NCI-H345 (cell line): ENCODE results near the gene SH3BP1.
"Not testable (repeated sequence)": the region's sequence is repeated elsewhere in the genome, so short reads cannot be mapped to it uniquely, and the experiment has no call there.

ENCODE experiments used
- DNase-seq: peaks from one replicate; lab custom pipeline; 2025; lab: John Stamatoyannopoulos, UW

Gene SH3BP1

DNA sequence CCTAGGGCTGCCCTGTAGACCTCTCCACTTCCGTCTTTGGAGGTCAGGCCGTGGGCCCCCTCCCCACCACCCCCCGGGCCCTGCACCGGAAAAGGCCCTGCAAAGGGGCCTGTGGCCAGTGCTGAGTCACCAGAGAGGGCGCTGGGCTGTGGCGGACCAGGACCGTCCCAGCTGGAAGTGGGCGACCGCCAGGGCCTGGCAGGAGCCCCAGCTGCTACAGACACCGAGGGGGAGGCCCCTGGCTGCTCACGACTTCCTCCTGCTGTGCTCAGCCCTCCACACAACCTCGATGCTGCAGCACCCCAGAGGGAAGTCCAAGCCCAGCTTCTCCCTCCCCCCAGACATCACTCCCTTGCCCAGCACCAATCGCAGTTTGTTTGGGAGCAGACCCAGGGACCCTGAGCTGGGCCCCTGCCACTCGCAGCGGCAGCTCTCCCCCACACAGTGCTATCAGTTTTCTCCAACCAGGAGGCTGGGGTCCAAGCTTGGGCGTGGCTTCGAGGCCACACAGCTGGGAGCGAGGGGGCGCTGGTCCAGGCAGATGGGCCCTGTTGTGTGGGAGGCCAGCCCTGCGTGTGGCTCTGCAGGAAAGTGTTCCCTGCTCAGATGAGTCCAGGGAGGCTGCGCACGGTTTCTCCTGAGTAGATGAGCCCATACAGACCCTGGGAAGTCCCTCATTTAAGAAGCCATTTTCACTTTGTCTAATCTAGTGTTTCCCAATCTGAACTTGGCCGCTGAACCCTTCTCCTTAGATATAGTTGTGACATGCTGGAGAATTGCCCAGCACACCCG, 5.6 kb upstream of the SH3BP1 start:
- no peak for DNase-seq

DNA sequence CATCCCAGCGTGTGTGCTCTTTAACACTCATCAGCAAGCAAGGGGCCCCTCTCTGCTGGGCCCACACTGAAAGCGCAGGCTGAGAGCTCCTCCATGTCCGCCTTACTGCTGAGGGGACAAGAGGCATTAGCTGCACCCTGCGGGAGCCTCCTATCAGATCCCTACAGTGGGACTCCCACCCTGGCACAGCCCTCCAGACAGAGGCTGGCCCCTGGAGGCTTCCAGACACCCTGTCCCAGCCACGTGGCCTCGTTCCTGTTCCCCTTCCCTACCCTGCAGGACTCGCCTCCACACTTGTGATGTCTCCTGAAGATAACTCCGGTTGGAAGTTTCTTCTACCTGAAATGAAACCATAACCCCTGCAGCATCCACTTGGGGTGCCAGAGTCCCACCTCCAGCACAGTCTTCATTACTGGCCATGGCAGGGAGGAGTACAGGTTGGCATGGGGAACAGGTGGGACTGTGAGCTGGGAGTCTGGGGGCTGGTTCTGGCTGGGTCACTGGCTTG, 5.0 kb upstream of the SH3BP1 start:
- no peak for DNase-seq

DNA sequence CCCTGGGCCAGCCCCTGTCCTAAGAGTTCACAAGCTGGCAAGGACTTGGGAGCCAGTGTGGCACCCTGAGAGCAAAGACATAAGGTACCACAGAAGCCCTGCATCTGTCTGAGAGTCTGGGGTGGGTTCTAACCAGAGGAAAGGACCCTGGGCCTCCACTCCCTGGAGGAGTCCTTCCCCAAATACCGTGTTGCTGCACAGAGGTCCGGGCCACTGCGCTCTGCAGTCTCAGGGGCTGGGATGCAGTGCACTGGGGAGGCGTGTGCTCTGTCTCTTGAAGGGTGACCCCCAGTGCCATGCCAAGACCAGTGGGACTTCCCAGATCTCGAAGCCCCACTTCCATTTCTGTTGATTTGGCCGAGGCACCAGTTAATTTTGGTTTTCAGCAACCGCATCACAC, 4.3 kb upstream of the SH3BP1 start:
- no peak for DNase-seq

DNA sequence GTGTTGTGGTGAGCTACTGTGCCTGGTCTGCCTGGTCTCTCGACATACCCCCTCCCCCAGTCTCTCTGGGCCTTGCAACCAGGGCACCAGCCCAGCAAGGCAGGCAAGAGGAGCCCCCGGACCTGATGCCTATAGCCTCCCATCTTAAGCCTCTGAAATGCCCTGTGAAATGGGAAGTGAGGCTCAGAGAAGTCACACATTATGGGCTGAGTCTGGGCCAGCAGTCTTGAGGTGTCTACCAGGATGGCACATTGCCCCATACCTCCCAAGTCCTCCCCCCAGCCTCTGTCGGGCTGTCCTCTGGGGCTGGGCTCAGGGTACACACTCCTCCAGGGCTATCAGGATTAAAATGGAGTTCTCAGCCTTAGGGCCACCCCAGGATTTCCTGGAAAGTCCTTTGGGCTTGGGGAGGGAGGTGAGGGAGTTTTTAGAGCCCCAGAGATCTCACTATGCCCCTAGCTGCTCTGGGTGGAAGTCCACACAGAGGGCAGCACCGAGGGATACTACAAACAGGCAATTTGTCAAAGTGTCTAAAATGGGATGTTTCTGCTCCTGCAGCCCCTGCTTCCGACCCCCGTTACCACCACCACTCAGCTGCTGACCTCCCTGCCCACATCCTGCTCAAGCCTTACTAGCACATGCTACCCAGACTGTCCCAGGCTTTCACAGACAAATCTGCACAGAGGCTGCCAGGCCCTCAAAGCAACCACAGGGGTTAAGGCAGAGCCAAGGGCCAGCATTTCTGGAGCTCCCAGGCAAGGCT, 3.1 kb upstream of the SH3BP1 start:
- no peak for DNase-seq

DNA sequence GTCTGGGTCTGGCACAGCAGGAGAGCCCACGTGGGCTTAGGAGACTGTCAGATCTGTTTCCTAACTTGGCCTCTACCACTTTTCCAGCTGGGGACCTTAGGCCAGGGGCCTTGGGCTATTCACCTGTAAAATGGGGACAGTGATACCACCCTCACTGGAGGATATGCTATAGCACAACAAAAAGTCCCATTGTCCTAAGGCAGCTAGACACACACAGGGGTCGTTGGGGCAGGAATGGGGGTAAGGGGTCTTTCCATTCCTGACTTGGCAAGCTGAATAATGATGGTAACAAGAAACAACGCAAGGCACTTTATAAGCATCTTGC, 2.6 kb upstream of the SH3BP1 start:
- DNase-seq = no peak

DNA sequence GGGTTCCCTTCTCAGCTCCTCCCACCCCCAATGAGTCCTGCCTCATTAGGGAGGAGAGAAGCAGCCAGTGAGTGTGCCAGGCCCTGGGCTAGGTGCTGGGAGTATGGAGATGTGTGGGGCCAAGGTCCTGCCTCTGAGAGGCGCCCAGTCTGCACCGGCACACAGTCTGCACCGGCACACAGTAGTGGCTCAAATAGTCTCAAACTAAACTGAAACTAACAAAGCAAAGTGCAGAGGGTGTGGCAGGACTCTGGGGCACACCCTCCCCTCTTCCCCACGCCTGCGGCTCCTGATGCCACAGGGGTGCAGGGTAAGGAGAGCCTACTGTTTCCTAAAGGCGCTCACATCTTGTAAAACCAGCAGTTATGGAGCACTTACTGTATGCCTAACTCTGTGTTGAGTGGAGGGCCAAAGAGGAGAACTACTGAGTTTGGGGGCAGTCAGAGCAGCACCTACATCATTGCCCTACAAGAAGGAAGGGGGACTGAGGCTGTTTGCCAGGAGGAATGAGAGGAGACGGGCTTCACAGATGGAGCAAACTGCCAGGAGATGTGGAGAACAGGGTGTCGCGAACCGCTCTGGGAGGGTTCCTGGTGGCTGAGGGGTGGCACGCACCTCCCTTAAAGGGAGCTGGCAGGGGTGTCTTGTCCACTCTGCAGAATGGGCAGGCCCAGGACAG, 939 bp upstream of the SH3BP1 start:
- no peak for DNase-seq

DNA sequence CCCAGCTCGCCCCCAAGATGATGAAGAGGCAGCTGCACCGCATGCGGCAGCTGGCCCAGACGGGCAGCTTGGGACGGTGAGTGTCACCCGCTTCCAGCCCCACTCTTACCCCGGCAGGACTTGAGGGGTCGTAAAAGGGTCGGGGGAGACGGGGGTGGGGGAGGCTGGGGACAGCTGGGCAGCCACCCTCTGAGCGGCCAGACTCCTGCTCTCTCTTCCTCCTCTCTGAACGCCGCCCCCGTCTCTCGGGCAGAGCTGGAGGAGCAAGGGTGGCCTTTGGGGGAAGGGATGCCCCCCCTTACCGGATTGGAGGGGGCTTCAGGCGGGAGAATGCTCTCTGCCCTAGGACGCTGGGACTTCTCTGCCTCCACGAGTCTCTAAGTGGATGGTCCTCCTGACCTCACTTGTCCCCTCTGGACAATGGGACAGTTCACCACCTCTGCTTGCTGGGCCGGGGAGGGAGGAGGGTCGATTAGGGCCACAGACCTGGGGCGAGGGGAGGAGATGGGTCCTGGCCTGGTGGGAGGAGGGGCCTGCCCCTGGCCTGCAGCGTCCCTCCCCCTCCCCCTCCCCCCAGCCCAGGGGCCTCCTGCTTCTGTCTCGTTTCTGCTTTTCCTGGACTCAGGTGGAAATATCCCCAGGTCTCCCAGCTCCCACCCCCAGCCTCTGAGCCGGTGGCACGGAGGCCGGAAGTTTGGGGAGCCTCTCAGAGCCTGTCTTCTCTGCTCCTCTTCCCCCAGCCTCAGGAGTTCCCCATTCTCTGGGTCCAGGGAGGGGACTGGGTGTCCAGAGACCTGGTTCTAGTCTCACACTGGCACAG, 512 bp downstream of the SH3BP1 start:
- DNase-seq = no peak

DNA sequence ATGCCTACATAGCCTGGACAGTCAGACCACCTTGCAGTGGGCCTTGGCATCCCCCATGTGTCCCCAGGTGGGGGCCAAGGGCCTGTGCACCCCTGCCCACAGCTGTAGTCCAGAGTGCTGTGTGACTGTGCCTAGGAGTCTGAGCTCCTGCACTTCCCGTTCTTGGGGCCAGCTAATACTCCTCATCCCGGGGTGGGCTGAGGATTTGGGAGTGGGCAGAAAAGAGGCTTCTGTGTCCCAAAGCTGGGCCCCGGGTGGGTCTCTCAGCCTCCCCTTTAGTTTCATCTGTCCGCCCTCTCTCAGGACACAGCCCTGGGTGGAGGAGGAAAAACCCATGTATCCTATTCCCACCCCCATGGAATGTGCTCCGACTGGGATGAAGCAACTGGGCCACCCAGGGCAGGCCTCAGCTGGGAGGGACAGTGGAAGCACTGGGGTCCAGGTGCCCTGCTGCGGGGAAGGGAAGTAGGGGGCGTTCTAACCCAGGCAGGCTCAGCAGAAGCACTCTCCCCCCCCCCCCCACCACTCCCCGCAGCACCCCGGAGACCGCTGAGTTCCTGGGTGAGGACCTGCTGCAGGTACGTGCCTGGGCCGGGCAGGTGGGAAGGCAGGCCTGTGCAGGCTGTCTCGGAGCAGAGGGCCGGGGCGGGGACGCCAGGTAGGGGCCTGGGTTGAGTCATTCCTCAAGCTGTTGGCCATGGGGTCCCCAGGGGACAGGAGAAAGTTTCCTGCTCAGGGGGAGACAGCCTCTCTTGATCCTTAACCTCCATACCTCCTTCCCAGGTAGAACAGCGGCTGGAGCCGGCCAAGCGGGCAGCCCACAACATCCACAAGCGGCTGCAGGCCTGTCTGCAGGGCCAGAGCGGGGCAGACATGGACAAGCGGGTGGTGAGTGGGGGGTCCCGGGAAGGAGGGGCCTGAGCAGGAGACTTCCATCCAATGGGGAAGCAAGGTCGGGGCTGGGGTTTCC, 1.4 kb downstream of the SH3BP1 start:
- DNase-seq = no peak

DNA sequence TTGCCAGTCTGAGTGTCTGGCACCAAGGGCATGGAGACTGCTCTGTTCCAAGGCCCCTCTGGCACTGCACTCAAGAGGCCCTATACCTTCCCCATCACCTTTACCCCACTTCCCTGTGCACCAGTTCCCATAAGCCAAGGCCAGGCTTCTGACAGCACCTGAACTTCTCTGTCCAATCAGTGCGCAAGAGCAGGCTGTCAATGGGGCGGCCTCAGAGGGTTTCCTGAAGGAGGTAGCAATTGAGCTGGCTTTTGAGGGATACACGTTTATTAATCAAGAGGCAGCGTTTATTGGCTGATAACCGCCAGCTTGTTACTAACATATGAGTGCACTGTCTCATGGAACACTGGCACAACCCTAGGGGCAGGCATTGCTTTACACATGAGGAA, 2.1 kb downstream of the SH3BP1 start:
- DNase-seq = no peak

DNA sequence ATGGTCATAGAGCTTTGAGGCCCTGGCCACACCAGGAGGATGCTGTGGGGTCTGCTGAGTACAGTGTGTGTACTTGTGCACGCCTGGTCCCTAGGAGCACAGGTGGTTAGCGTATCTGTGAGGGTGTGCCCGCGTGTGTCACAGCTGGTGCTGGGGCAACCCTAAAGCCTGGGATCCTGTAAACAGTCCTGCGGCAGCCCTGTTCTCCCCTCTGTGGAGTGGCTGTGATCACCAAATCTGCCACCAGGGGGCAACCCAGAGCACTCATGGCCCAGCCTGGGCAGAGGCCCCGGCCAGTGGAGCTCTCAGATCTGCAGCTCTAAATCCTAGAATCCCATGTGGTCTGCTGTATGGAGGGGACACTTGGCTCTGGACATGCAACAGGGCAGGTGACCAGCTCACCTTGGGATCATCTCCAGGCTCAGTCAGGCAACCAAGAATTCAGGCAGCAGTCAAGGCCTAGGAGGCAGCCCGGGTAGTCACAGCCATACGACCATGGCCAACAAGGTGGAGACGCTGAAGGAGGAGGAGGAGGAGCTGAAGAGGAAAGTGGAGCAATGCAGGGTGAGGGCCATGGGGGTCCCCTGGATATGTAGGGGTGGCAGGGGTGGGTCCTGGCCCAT, 3.9 kb downstream of the SH3BP1 start:
- peak; percentile 52 for DNase-seq

DNA sequence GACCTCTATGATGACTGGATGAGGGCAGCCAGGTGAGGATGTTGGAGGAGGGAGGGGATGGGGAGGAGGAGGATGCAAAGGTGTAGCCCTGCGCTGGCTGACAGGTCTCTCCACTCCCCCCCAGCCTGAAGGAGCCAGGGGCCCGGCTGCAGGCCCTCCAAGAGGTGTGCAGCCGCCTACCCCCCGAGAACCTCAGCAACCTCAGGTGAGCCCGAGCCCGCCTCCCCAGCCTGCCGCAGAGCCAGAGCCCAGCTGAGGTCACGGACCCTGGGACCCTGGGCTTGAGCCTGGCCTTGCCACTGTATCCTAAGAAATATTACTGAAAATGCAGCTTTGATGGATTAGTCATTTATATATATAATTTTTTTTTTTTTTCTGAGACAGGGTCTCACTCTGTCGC, 7.8 kb downstream of the SH3BP1 start:
- no peak for DNase-seq

DNA sequence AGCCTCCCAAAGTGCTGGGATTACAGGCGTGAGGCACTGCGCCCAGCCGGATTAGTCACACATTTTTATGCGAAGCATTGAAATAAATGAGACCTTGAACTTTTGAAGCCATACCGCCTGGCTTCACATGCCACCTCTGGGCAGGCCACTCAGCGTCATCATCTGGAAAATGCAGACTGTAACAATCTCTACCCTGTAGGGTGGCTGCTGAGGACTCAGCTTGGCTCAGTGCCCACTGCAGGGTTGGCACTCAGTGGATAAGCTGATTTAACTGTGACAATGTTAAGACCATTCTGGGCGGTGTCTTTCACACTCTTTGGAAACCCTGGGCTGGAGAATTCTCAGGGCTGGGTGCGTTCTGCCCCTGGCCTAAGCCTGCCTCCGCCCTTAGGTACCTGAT, 8.5 kb downstream of the SH3BP1 start:
- DNase-seq = no peak

DNA sequence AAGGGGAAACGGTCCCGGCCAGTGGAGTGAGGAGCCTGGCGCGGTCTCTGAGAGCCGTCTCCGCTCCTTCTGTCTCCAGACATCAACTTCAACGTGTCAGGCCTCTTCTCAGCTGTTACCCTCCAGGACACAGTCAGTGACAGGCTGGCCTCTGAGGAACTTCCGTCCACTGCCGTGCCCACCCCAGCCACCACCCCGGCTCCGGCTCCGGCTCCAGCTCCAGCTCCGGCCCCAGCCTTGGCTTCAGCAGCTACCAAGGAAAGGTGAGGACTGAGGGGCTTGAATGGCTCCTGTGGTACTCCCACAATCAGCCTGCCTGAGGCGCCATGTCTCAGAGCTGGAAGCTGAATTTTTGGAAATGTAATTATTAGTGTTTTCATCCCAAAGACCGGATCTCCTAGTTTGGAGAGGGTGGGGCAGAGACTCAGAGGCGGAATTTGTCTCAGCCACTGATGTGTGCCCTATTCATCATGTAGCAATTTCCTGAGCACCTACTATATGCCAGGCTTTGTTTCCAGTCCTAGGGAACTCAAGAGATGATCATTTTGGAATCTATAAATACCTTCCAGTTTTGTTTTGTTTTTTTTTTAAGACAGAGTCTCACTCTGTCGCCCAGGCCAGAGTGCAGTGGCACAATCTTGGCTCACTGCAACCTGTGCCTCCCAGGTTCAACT, 11.1 kb downstream of the SH3BP1 start:
- no peak for DNase-seq

DNA sequence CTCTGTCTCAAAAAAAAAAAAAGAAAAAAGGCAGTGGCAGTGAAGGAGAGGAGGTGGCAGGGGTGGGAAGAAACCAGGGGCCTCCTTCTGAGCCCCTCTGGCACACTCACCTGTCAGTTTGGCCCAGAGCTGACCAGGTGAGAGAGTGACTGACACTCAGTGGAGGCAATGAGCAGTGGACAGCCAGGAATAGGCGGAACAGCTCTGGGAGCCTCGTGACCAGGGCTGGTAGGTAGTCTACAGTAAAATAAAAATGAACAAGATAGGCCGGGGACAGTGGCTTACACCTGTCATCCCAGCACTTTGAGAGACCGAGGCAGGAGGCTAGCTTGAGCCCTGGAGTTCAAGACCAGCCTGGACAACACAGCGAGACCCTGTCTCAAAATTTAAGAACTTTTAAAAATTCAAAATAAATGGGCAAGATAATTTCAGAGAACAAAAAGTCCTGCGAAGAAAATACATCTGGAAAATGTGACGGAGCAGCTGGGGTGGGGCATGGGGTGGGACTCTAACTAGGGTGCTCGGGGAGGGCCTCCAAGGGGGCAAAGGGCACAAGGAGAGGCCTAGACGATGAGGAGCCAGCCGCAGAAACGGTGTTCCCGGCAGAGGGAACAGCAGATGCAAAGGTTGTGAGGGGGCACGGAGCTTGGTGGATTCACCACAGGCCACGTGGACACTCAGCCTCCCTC, 15.2 kb downstream of the SH3BP1 start:
- DNase-seq = no peak

DNA sequence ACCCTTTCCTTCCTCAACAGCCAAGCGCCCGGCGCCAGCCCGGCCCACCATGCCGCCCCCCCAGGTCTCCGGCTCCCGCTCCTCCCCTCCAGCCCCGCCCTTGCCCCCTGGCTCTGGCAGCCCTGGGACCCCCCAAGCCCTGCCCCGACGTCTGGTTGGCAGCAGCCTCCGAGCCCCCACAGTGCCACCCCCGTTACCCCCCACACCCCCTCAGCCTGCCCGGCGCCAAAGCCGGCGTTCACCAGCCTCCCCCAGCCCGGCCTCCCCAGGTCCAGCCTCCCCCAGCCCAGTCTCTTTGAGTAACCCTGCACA, 15.7 kb downstream of the SH3BP1 start:
- DNase-seq = no peak

DNA sequence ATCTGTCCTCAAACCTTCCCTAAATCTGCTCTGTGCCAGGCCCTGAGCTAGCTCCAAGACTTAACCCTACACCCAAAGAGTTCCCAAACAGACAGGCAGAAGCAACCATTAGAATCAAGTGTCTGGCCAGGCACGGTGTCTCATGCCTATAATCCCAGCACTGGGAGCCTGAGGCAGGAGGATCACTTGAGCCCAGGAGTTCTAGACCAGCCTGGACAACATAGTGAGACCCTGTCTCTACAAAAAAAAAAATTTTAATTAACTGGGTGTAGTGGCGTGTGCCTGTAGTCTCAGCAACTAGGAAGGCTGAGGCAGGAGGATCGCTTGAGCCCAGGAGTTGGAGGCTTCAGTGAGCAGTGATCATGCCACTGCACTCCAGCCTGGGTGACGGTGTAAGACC, 17.1 kb downstream of the SH3BP1 start:
- not testable (repeated sequence) for DNase-seq

DNA sequence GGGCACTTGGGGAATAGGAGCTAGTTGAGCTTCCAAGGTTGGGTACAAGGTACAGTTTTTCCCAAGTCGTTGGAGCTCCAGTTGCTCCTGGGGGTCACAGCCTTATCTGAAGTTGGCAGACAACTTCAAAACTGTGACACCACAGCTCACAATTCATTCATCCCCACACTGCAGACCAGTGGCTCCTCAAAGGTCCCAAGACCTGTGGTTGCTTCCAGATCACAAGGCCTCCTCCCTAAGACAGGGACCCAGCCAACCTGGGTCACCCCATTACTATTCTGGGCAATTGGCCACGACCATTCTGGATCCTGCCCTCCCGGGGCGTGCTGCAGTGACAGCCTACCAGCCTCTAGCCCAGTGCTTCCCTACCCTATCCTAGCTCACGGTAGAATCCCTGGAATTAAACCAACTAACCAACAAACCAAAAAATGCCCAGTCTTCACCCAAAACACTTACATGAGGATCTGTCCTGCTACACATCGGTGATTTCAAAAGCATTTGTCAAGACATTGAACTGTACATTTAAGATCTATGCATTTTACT, 18.2 kb downstream of the SH3BP1 start:
- DNase-seq = no peak

DNA sequence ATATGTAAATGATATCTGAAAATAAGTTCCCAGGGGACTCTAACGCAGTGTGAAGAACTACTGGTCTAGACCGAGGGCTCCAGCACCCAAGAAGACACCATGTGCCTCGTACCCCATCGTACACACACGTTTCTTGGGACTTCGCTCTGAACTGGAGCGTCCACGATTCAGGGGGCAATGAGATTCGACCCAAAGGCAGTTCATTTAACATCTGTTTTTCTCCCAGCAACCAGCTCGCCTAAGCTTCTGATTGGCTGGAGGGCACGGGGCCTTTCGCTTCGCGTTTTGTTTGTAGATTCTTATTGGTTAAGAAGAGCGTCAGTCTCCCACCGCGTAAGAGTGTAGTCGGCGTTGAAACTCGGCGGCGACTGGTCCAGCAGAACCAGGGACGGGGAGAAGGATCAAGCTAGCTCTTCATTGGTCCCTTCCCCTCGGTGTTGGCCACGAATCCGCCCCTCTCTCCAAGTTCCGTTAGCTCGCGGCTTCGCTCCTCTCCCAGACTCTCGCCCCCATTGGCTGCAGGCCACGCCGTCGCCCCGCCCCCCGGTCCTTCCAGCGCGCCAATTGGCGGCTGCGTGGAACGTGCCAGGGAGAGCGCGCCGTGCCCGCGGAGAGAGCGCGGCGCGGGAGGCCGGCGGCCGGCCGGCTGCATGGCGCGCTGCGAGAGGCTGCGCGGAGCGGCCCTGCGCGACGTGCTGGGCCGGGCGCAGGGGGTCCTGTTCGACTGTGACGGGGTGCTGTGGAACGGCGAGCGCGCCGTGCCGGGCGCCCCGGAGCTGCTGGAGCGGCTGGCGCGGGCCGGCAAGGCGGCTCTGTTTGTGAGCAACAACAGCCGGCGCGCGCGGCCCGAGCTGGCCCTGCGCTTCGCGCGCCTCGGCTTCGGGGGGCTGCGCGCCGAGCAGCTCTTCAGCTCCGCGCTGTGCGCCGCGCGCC, 18.9 kb downstream of the SH3BP1 start, which contains the start of gene PDXP:
PDXP (plus strand) TSS at position 591 of the 933 bp plus-strand sequence; CDS start at position 651, 60 bp downstream.
- DNase-seq = peak; percentile 98
